GM23338 (cell line): ENCODE measurements around the gene INPP5A.

Experiments used
- CREB1 ChIP-seq: fragments of 250-450 bp; sonication (Bioruptor Pico); IDR thresholded peaks from 2 replicates; pipeline ENCODE4 v1.5.0; 2020; ENCODE audit warnings: low read depth, mild to moderate bottlenecking, moderate library complexity
- EZH2 ChIP-seq: fragments of 200-600 bp; sonication (generic); IDR thresholded peaks from one replicate; pipeline ENCODE4 v1.8.0; 2017; ENCODE audit warnings: antibody characterized with exemption, mild to moderate bottlenecking, low read depth; ENCODE audit not compliant: unreplicated experiment
- EZH2phosphoT487 ChIP-seq: fragments of 200-600 bp; sonication (generic); IDR thresholded peaks from one replicate; pipeline ENCODE4 v1.8.1; 2018; ENCODE audit warnings: antibody characterized with exemption; ENCODE audit not compliant: unreplicated experiment
- POLR2AphosphoS5 ChIP-seq: IDR thresholded peaks from 2 replicates; pipeline ENCODE4 v1.6.1; 2016; ENCODE audit warnings: antibody characterized with exemption, low read depth
- TF ChIP-seq, protein P1 (sequence below), 2 experiments: fragments of 200-600 bp in 1 of 2; sonication (generic) in 1 of 2; conservative IDR thresholded peaks; 2 replicates each; pipeline versions ENCODE4 v1.5.1 to v1.6.1; 2016 to 2017; ENCODE audit warnings: antibody characterized with exemption in 2 of 2, low read depth in 2 of 2, mild to moderate bottlenecking in 2 of 2, moderate library complexity in 1 of 2

DNA sequence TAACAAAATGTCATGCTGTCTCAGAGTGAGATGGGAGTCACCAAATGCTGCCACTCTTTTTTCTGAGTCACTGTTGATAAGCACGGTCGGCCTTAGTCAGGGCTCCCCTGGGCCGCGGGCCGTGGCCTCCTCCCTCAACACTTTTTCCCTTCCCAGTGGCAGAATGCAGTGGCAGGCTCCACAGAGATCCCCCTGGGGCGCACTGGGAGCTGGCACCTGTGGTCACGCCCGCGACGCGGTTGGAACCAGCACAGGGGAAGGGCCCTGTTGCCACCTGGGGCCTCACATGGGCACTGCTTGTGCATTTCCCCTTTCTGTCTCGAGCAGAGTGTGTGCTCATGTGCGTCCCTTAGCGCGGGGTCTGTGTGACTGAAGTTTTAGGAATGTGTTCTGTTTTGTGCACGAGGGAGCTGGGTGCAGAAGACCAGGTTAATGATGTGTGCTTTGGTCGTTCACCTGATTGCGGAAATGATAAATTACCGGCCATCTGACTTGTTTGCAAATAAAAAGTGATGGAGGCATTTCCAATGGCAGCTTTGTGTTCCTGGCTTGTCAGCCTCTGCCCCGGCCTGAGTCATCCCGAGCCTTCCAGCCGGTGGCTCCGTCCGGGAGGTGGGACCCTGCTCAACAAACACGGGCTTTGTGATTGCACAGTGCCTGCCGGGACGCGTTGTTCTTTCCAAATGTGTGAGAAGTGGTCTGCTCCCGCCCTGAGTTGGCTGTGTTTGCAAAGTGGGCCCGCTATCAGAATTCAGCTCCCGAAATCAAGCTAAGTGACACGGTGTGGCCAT, 147.7 kb downstream of the INPP5A start:
- no peak for TF ChIP-seq POLR2AphosphoS5
- TF ChIP-seq, protein P1, sequence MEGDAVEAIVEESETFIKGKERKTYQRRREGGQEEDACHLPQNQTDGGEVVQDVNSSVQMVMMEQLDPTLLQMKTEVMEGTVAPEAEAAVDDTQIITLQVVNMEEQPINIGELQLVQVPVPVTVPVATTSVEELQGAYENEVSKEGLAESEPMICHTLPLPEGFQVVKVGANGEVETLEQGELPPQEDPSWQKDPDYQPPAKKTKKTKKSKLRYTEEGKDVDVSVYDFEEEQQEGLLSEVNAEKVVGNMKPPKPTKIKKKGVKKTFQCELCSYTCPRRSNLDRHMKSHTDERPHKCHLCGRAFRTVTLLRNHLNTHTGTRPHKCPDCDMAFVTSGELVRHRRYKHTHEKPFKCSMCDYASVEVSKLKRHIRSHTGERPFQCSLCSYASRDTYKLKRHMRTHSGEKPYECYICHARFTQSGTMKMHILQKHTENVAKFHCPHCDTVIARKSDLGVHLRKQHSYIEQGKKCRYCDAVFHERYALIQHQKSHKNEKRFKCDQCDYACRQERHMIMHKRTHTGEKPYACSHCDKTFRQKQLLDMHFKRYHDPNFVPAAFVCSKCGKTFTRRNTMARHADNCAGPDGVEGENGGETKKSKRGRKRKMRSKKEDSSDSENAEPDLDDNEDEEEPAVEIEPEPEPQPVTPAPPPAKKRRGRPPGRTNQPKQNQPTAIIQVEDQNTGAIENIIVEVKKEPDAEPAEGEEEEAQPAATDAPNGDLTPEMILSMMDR (conservative IDR thresholded peaks at IDR 0.05; ENCODE audit: low read depth in 2 of 2): no peak
- no peak for TF ChIP-seq EZH2
- no peak for TF ChIP-seq EZH2phosphoT487
- no peak for TF ChIP-seq CREB1 (CRISPR knock-in tag)
